HUDEP-2 (cell line): ENCODE data around the gene FHIT.
"Not testable (repeated sequence)": the region's sequence is repeated elsewhere in the genome, so short reads cannot be mapped to it uniquely, and the experiment has no call there.

ENCODE experiments used
- DNase-seq, 76 experiments: peaks; one replicate each; lab custom pipeline; 2025; ENCODE audit not compliant: unreplicated experiment in 76 of 76; lab: John Stamatoyannopoulos, UW

FHIT gene

GRCh38 chr3:60539394-60539793, 711.9 kb downstream of the FHIT start:
- DNase-seq, result not testable (repeated sequence)

GRCh38 chr3:60536420-60536819, 714.8 kb downstream of the FHIT start:
- DNase-seq, result no peak

- no peak for DNase-seq
These were observed 719.5 kb downstream of the FHIT start for GRCh38 chr3:60531759-60532158.

GRCh38 chr3:60528651-60529050, 722.6 kb downstream of the FHIT start:
- no peak for DNase-seq

GRCh38 chr3:60523536-60523935, 727.7 kb downstream of the FHIT start:
- DNase-seq, result no peak

GRCh38 chr3:60517134-60517533, 734.1 kb downstream of the FHIT start:
- no peak for DNase-seq

GRCh38 chr3:60514866-60515265, 736.4 kb downstream of the FHIT start:
- DNase-seq, result no peak

GRCh38 chr3:60514085-60514649, 737.1 kb downstream of the FHIT start:
- no peak for DNase-seq

- no peak for DNase-seq
These were observed 738.0 kb downstream of the FHIT start for GRCh38 chr3:60513241-60513640.

GRCh38 chr3:60512506-60512905, 738.7 kb downstream of the FHIT start:
- DNase-seq, result no peak

GRCh38 chr3:60509471-60509870, 741.8 kb downstream of the FHIT start:
- no peak for DNase-seq

- DNase-seq, result no peak
These were observed 746.3 kb downstream of the FHIT start for GRCh38 chr3:60504827-60505457.

- DNase-seq, result no peak
These were observed 749.9 kb downstream of the FHIT start for GRCh38 chr3:60501314-60501713.

- DNase-seq, result no peak
These were observed 753.4 kb downstream of the FHIT start for GRCh38 chr3:60497902-60498301.

GRCh38 chr3:60490992-60491391, 760.3 kb downstream of the FHIT start:
- no peak for DNase-seq

GRCh38 chr3:60475096-60475495, 776.2 kb downstream of the FHIT start:
- no peak for DNase-seq

GRCh38 chr3:60469481-60469880, 781.8 kb downstream of the FHIT start:
- no peak for DNase-seq

- DNase-seq, result no peak
These were observed 787.6 kb downstream of the FHIT start for GRCh38 chr3:60463685-60464084.

- no peak for DNase-seq
These were observed 790.0 kb downstream of the FHIT start for GRCh38 chr3:60461267-60461666.

- DNase-seq, result no peak
These were observed 795.1 kb downstream of the FHIT start for GRCh38 chr3:60456180-60456579.

GRCh38 chr3:60453326-60453725, 797.9 kb downstream of the FHIT start:
- no peak for DNase-seq

- no peak for DNase-seq
These were observed 802.6 kb downstream of the FHIT start for GRCh38 chr3:60448696-60449095.

GRCh38 chr3:60445446-60445845, 805.8 kb downstream of the FHIT start:
- DNase-seq, result no peak
